GM12873 (cell line): ENCODE data around the gene SNRNP25.

Experiments
- TF ChIP-seq, protein P1 (sequence below): IDR thresholded peaks from 2 replicates; pipeline ENCODE4 v1.5.1; 2012; ENCODE audit warnings: low read depth, mild to moderate bottlenecking, moderate library complexity, low read length, control low read depth; ENCODE audit not compliant: insufficient read depth; ENCODE audit errors: missing control alignments

SNRNP25 gene

DNA sequence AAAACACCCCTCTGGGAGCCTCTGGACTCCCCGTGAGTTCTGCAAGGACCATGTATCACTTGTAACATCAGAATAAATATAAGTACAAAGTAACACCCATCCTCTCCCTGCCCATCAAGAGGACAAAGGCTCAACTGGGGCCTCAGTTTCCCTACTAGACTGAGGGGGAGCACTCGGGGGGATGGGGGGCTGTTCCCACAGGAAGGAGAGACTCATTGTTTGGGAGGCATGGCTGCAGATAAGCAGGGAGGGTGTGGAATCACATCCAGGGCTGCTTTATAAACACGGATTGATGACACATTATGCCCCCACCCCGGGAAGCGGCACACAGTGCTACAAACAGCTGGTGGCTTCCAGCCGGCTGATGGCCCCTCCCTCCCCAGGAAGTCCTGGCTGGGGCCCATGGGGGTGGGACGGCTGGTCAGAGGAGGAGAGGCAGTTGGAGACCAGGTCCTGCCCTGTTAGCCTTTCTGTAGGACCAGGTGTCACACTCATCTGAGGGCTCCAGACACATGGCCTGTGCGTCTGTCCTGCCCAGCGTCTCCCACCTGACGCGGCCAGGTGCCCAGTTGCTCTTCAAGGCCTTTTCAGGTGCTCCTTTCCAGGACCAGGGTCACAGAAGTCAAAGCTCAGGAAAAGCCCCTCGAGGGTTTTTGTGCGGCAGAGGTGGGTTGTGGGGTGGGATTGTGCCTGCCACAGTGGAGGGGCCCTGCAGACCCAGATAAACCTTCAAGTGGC is 23.1 kb downstream of the SNRNP25 start:
- TF ChIP-seq, protein P1, sequence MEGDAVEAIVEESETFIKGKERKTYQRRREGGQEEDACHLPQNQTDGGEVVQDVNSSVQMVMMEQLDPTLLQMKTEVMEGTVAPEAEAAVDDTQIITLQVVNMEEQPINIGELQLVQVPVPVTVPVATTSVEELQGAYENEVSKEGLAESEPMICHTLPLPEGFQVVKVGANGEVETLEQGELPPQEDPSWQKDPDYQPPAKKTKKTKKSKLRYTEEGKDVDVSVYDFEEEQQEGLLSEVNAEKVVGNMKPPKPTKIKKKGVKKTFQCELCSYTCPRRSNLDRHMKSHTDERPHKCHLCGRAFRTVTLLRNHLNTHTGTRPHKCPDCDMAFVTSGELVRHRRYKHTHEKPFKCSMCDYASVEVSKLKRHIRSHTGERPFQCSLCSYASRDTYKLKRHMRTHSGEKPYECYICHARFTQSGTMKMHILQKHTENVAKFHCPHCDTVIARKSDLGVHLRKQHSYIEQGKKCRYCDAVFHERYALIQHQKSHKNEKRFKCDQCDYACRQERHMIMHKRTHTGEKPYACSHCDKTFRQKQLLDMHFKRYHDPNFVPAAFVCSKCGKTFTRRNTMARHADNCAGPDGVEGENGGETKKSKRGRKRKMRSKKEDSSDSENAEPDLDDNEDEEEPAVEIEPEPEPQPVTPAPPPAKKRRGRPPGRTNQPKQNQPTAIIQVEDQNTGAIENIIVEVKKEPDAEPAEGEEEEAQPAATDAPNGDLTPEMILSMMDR: no peak

DNA sequence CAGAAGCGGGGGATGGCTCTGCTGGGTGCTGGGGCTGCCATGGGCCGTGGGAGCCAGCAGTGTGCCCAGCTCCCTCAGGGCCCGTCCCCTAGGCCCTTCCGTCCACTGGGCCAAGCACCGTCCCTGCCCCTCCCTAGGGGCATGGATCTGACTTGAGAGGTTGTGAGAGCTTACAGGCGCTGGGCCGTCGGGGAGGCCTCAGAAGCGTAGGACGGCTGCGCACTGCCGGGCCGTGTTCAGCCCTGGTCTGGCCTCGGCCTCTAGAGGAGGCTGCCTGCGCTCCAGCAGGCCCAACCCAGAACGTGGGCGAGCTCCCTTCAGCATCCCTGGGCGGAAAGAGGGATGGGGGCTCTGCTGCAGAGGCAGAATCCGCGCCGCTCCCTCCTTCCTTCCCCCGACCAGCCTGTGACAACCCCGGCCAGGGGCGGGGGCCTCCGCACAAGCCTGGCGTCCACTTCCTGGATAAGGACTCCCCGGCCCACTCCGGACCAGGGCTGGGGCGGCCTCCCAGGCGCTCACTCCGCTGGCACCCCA is 23.7 kb downstream of the SNRNP25 start:
- TF ChIP-seq, protein P1: peak; percentile 3

DNA sequence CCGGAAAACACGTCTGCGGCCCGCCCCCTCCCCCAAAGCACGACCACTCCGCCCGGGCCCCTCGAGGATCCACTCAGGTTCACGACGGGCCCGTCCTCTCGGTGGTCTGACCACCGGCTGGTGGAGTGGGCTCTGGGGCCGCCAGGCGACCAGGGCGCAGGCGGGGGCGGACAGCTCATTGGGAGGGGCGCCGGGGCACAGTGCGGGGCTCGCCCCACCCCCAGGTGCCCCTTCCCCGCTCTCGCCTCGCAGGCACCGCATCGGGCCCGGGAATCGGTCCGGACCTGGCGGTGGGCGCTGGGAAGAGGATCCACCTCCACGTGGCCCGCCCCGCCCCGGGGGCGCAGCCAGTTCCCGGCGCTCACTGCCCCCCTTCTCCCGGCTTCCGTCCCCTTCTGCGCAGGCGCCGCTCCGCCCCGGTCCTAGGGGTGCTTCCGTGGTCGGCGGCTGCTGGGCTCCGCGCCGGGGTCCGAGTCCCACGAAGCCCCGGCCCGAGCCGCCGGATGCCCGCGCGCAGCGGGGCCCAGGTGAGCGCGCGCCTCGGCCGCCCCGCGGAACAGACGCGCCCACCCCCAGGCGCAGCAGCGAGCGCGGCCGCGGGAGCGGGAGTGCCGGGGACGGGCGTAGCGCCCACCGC is 24.3 kb downstream of the SNRNP25 start, which contains the start of gene MPG:
TSS of gene MPG (plus strand) at position 419 of the 637 bp plus-strand sequence. CDS start at position 504, 85 bp downstream.
- TF ChIP-seq, protein P1: no peak

DNA sequence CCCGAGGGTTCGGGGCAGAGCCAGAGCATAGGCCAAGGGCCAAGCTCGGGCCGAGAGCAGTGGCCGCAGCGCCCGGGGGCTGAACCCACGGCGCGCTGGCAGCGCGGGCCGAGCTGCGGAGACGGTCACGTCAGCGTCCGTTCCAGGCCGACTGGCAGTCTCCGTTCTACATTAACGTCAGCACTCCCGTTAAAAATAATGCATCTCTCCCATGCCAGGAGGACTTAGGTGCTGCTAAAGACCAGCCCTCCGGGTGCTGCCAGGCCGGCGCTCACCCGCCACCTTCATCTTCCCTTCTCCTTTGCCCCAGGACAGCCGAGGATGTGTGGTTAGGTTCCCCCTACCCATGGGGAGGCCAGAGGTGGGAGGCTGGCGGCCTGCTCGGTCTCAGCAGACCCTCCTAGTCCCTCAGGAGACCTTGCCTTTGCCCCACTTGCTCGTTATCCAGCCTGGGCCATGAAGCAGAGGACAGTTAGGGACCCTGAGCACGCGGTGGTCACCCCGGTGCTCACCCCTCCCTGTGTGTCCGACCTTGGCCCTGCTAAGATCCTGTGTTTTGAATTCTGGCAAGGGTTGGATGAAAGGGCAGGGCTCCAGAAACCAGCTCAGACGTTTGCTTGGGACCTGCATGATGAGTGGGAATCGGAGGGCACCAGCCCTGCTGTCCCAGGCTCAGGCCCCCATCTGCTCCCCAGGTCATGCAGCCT is 25.0 kb downstream of the SNRNP25 start:
- TF ChIP-seq, protein P1: no peak

DNA sequence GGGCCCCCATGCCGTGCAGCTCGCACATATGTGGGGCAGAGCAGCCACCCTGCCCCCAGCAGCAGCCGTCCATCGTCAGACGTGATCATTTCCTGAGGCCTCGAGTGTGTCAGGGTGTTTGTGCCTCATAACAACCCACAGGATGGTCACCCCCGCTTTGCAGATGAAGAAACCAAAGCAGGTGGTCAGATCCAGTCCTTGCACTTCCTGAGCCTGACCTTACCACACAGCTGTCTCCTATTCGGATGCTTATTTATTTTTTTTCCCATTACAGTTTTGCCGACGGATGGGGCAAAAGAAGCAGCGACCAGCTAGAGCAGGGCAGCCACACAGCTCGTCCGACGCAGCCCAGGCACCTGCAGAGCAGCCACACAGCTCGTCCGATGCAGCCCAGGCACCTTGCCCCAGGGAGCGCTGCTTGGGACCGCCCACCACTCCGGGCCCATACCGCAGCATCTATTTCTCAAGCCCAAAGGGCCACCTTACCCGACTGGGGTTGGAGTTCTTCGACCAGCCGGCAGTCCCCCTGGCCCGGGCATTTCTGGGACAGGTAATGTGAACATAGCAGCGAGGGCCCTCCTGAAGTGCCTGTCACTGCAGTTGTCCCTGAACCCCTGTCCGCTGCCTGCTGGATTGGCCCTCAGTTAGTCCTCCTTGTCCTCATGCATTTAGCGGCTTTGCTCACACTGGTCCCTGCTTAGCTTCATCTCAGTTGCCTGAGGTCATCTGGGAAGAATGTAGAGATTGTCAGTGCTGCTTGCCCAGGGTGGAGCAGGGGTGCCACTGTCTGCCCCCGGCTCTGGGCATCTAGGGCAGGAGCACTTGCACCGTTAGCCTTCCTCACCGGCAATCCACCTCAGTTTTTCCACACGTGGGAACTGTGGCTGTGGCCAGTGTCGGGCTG is 25.8 kb downstream of the SNRNP25 start:
- TF ChIP-seq, protein P1: no peak

DNA sequence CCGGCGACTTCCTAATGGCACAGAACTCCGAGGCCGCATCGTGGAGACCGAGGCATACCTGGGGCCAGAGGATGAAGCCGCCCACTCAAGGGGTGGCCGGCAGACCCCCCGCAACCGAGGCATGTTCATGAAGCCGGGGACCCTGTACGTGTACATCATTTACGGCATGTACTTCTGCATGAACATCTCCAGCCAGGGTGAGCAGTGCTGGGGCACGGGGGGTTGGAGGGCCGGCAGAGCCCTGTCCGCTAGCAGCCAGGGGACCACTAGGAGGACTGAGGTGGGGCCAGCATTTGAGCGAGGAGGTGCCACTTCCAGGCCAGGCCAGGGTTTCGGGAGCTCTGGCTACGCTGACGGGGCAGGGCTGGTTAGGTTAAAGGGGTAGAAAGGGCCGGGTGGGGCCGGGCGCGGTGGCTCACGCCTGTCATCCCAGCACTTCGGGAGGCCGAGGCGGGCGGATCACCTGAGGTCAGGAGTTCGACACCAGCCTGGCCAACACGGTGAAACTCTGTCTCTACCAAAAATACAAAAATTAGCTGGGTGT is 29.5 kb downstream of the SNRNP25 start:
- TF ChIP-seq, protein P1: no peak
